Aorta (tissue), 5 donors: Measurements from ENCODE around the gene GPRASP3. TPM values are rescaled to one million over a fixed set of nuclear protein-coding genes. Genes with fewer than 3 reads are reported as not detected.
A peak's percentile ranks its signal among the peaks of the same experiment; 100 is the strongest.
"Not testable (repeated sequence)": the region's sequence is repeated elsewhere in the genome, so short reads cannot be mapped to it uniquely, and the experiment has no call there.

Experiments used
- ATAC-seq: fragments of 200-7000 bp; cut with Tn5 transposase; one replicate; pipeline ENCODE4 v1.9.1; 2022; ENCODE audit warnings: moderate library complexity; ENCODE audit not compliant: low FRiP score
- DNase-seq, 2 donors: peaks; one replicate each; pipeline ENCODE4 v3.0.0-alpha.2; 2020
- H3K27ac ChIP-seq, 2 donors: one replicate each; pipeline ENCODE4 v1.5.1; 2013; ENCODE audit warnings: low read length in 2 of 2, mild to moderate bottlenecking in 2 of 2, moderate library complexity in 2 of 2, control low read depth in 1 of 2, inconsistent platforms in 1 of 2, low read depth in 1 of 2
- H3K27me3 ChIP-seq, 2 donors: one replicate each; pipeline ENCODE4 v1.6.1; 2013; ENCODE audit warnings: control low read depth in 1 of 2, low read length in 1 of 2, mild to moderate bottlenecking in 1 of 2, moderate library complexity in 1 of 2; ENCODE audit not compliant: insufficient read depth in 2 of 2, control insufficient read depth in 1 of 2
- H3K36me3 ChIP-seq, 2 donors: one replicate each; pipeline ENCODE4 v1.6.1; 2013; ENCODE audit warnings: control low read depth in 1 of 2, low read length in 1 of 2, mild to moderate bottlenecking in 1 of 2; ENCODE audit not compliant: insufficient read depth in 2 of 2, control insufficient read depth in 1 of 2
- H3K4me1 ChIP-seq, 2 donors: one replicate each; pipeline ENCODE4 v1.6.1; 2013; ENCODE audit warnings: low read length in 2 of 2, control low read depth in 1 of 2, mild to moderate bottlenecking in 1 of 2, moderate library complexity in 1 of 2; ENCODE audit not compliant: insufficient read depth in 2 of 2, control insufficient read depth in 1 of 2
- H3K4me3 ChIP-seq, 2 donors: one replicate each; pipeline ENCODE4 v1.5.1; 2013; ENCODE audit warnings: low read length in 2 of 2, control low read depth in 1 of 2, mild to moderate bottlenecking in 1 of 2
- H3K9me3 ChIP-seq: one replicate; pipeline ENCODE4 v1.6.1; 2013; ENCODE audit warnings: mild to moderate bottlenecking, low read length; ENCODE audit not compliant: control insufficient read depth
- WGBS, 2 donors: extraction: QIAGEN DNeasy Blood & Tissue Kit; methylation state at CpG; one replicate each; pipeline ENCODE4 v1.1.7; 2013; 5-methylcytosine and 5-hydroxymethylcytosine counted together
- intact Hi-C, 2 donors: fragments of 100-400 bp; cut with DNase I; formaldehyde crosslinking; loops; one replicate each; pipeline versions ENCODE4 v1.14.2 to v1.15.0; 2022
- polyA plus RNA-seq, 2 donors: library from polyadenylated mRNA; stranded (reverse); fragments of 200-250 nt; gene quantifications; one replicate each; pipeline ENCODE4 v1.2.3, GENCODE V29; 2013
- total RNA-seq, 2 donors: library from RNA; stranded (reverse); fragmentation: NEBNext Ultra II Directional; extraction: Animal tissue kit (Norgen Biotek cat#: 25700); gene quantifications; one replicate each; pipeline ENCODE4 v1.2.1, GENCODE V29; 2021
- donor health status: healthy with polysubstance abuse.
- donor health status: Bipolar disorder and iron deficiency.
- donor health status: DM: no; HTN: no; CAD: no.
- donor health status: DM: no; HTN: no; CAD: no.
- donor health status: DM: yes; HTN: yes; CAD: no.

GPRASP3 gene
- total and polyA plus RNA-seq, 4 donors = 2.0 to 9.1 (median 3.7) TPM

DNA sequence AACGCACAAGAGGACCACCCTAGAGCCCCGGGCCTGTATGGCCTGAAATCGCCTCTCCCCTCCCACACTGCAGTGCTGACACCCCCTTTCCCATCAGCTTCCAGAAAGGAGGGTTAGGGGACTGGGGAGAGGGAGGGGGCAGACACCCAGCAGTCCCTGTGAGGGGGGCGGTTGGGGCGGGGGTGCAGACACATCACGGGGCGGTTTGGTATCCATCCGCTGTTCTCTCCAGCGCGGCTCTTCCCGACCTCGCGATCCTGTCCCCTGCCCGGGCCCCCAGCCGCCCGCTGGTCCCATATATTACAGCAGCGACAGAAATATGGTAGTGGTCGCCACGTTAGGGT is 8.7 kb upstream of the GPRASP3 start:
- Histone ChIP-seq H3K27ac (no peak overlapping the region), H3K27me3 (no peaks in the 10 kb centered on the region), H3K4me3 (peak overlapping the region; percentile 13 to 50), H3K4me1 (no peaks in the 10 kb centered on the region), H3K36me3 (no peaks in the 10 kb centered on the region), H3K9me3 (no peaks in the 10 kb centered on the region)
- WGBS, 2 donors = 5 to 29% methylated on average over 19 of the region's 19 CpGs
- DNase-seq (no peak), ATAC-seq (peak; percentile 19)
- intact Hi-C loops = loop anchor here (2.0 to 10.0 kb wide), 5 partner anchors 53 to 150 kb away; partner anchors contain the start of genes ARMCX5 (in 2 of the 2) and GPRASP1 (in 1 of the 2)

- peak; percentile 86 for ATAC-seq
- no peaks in the 10 kb centered on the region for H3K27me3 ChIP-seq
- no peaks in the 10 kb centered on the region for H3K9me3 ChIP-seq
- WGBS, 2 donors = 0 to 35% methylated on average over 57 to 68 of the region's 68 CpGs
- no peaks in the 10 kb centered on the region for H3K4me1 ChIP-seq
- no peaks in the 10 kb centered on the region for H3K36me3 ChIP-seq
- H3K27ac ChIP-seq = peak within 1 kb of the TSS in 1 of 2 donors; percentile 66
- peak; percentile 74 to 85 for DNase-seq
- H3K4me3 ChIP-seq = peak within 1 kb of the TSS; percentile 13 to 50
- intact Hi-C loops = loop anchor here (2.0 to 10.0 kb wide), 5 partner anchors 52 to 150 kb away; partner anchors contain the start of genes ARMCX5 (in 2 of the 2) and GPRASP1 (in 1 of the 2)
These were observed 8.2 kb upstream of the GPRASP3 start, which contains the start of gene GPRASP2 for GRCh38 chrX:102712216-102712966. Gene GPRASP2, plus strand, starts transcription at chrX:102712448. Its CDS starts 2,422 bp downstream, at chrX:102714870.

DNA sequence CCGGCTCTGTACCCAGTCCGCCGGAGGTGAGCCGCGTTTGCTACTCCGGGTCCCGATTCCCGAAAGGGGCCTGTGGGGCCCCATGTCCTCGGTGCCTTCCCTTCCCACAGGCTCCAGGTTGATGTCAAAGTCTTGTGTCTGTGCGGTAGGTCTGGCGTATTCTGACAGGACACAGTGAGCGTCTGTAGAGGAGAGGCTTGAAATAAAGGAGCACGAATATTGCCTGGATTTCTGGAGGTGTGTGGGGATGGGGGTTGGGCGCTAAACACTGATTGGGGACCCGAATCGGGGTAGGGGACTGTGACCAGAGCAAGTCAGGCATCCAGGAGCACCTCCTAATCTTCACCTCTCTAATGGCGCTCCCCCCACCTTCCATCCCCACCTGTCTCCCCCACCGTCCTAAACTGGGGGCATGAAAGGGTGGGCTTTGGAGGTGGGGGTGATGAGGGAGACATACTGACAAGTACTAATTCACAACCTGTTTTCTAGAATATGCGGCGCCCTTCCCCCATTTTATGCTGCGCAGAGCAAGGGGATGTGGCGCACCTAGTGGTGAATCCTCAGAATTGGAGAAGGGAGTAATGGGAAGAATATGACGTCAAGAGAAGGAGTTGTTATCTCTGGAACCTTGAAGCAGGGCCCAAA is 7.4 kb upstream of the GPRASP3 start:
- WGBS, 2 donors = 0 to 28% methylated on average over 18 to 23 of the region's 23 CpGs
- no peaks in the 10 kb centered on the region for H3K4me1 ChIP-seq
- H3K36me3 ChIP-seq = no peaks in the 10 kb centered on the region
- H3K27me3 ChIP-seq = no peaks in the 10 kb centered on the region
- H3K9me3 ChIP-seq = no peaks in the 10 kb centered on the region
- ATAC-seq = peak; percentile 81
- H3K4me3 ChIP-seq = peak overlapping the region; percentile 13 to 50
- peak in 1 of 2 donors; percentile 68 for DNase-seq
- peak overlapping the region in 1 of 2 donors; percentile 66 for H3K27ac ChIP-seq
- intact Hi-C loops = loop anchor here (2.0 to 10.0 kb wide), 5 partner anchors 52 to 149 kb away; partner anchors contain the start of genes ARMCX5 (in 2 of the 2) and GPRASP1 (in 1 of the 2)

- ATAC-seq = no peak
- Histone ChIP-seq H3K4me3 (no peak overlapping the region), H3K36me3 (no peaks in the 10 kb centered on the region), H3K27me3 (no peaks in the 10 kb centered on the region), H3K9me3 (no peaks in the 10 kb centered on the region), H3K27ac (no peak overlapping the region), H3K4me1 (no peaks in the 10 kb centered on the region)
- WGBS, 2 donors = 56 to 58% methylated on average over 6 of the region's 6 CpGs
- DNase-seq = no peak
- intact Hi-C loops = loop anchor here (5.0 to 10.0 kb wide), 4 partner anchors 50 to 147 kb away; partner anchors contain the start of genes ARMCX5 (in 1 of the 2) and GPRASP1 (in 1 of the 2)
These were observed 5.5 kb upstream of the GPRASP3 start for GRCh38 chrX:102714994-102715393.

GRCh38 chrX:102715967-102716366 is 4.6 kb upstream of the GPRASP3 start:
- WGBS, 2 donors = 86 to 90% methylated on average over 5 of the region's 5 CpGs

DNA sequence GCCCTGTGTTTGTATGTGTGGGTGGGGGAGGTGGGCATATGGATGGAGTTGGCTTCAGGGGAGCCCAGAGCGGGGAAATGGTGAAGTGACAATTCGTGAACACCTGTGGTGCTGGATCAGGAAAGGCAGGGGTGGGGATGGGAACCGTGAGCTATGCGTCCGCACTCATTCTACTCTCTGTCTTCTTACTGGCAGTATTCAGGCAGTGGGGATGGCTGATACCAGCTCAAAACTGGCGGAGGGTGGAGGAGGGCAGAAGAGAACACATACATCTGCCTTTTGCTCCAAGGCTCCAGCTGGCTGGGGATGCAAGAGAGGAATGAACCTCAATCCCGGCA is 595 bp downstream of the GPRASP3 start:
- intact Hi-C loops, H3K4me3 ChIP-seq, ATAC-seq, H3K36me3 ChIP-seq, H3K4me1 ChIP-seq, H3K9me3 ChIP-seq, DNase-seq, H3K27ac ChIP-seq, H3K27me3 ChIP-seq: not testable (repeated sequence)
- 48 to 58% methylated on average over 7 of the region's 7 CpGs for WGBS, 2 donors

More at GRCh38 chrX:102715967-102716366, 4.6 kb upstream of the GPRASP3 start:
- Histone ChIP-seq H3K9me3 (no peaks in the 10 kb centered on the region), H3K4me1 (no peaks in the 10 kb centered on the region), H3K27me3 (no peaks in the 10 kb centered on the region), H3K36me3 (no peaks in the 10 kb centered on the region), H3K4me3 (no peak overlapping the region), H3K27ac (no peak overlapping the region)
- intact Hi-C loops = loop anchor here (10.0 kb wide), 2 partner anchors 49 to 121 kb away; partner anchors contain the start of gene ARMCX5 (in 1 of the 2)
- DNase-seq = no peak
- ATAC-seq = no peak

DNA sequence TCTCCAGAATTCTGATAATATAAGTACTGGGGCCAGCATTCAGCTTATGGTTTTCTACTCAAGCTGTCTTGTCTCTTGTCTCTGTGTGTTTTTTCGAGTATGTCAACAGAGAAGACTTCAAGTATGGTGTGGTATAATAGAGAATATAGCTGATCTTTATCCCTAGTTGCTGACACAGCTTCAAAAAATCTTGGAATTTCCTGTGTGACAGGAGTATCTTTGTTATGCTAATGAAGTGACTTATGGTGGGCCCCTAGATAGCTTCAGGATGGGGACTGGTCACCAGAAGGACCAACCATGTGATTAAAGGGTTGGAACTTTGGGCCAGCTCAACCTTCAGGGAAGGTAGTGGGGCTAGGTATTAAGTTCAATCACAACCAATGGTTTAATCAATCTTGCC is 2.9 kb downstream of the GPRASP3 start:
- Histone ChIP-seq H3K27me3 (no peaks in the 10 kb centered on the region), H3K4me3 (no peak overlapping the region), H3K4me1 (peaks cover 0 to 2% of the 10 kb centered on the region in 2 donors), H3K36me3 (no peaks in the 10 kb centered on the region), H3K9me3 (no peaks in the 10 kb centered on the region), H3K27ac (no peak overlapping the region)
- intact Hi-C loops = no loop called here
- no peak for ATAC-seq
- 61 to 91% methylated on average over 1 of the region's 1 CpG for WGBS, 2 donors
- no peak for DNase-seq

DNA sequence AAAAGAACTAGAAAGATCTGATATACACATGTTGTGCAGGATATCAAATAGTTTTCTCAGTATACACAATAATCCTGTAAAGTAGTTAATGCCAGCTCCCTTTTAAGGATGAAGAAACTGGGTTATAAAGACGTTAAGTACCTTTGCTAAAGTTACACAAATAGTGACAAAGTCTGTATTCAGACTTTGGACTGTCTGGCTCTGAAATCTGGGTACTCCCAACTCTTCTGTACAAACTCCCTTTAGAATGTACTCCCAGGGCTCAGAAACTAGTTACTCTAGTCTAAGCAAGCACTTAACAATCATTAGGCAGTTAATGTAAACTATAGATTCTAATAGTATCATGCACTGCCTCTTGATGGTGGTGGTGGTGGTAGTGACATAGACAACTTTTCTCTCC is 7.2 kb downstream of the GPRASP3 start:
- H3K4me1 ChIP-seq = no peaks in the 10 kb centered on the region
- no peak for DNase-seq
- no peaks in the 10 kb centered on the region for H3K36me3 ChIP-seq
- ATAC-seq = no peak
- 35 to 79% methylated on average over 1 of the region's 1 CpG for WGBS, 2 donors
- intact Hi-C loops = no loop called here
- H3K27me3 ChIP-seq = no peaks in the 10 kb centered on the region
- H3K9me3 ChIP-seq = no peaks in the 10 kb centered on the region
- no peak overlapping the region for H3K27ac ChIP-seq
- H3K4me3 ChIP-seq = no peak overlapping the region
